CD14-positive monocyte (primary cell): Measurements from ENCODE around the gene CAST. TPM values are rescaled to one million over a fixed set of nuclear protein-coding genes. Genes with fewer than 3 reads are reported as not detected.
A peak's percentile ranks its signal among the peaks of the same experiment; 100 is the strongest.

Experiments used
- DNase-seq, 3 donors: peaks; one replicate each; pipeline ENCODE4 v3.0.0-alpha.2; 2011 to 2022
- H2AFZ ChIP-seq: 2 replicates; pipeline ENCODE4 v1.6.0; 2012; ENCODE audit warnings: mild to moderate bottlenecking, low read depth, low read length, inconsistent platforms; ENCODE audit not compliant: insufficient read depth, poor library complexity, severe bottlenecking
- H3K27ac ChIP-seq, 2 donors: 1 replicate in 1 of 2; 2 replicates in 1 of 2; pipeline ENCODE4 v1.5.1; 2012 to 2013; ENCODE audit warnings: low read length in 2 of 2, control low read depth in 1 of 2, inconsistent platforms in 1 of 2, low read depth in 1 of 2, mild to moderate bottlenecking in 1 of 2
- H3K27me3 ChIP-seq, 2 donors: one replicate each; pipeline versions ENCODE4 v1.6.0 to v1.6.1; 2011 to 2013; ENCODE audit warnings: low read length in 2 of 2; ENCODE audit not compliant: control insufficient read depth in 2 of 2, insufficient read depth in 2 of 2
- H3K36me3 ChIP-seq, 2 donors: replicated peaks in 1 of 2; 1 replicate in 1 of 2; 2 replicates in 1 of 2; pipeline versions ENCODE4 v1.5.1 to v1.6.1; 2012 to 2013; ENCODE audit warnings: low read length in 2 of 2, control low read depth in 1 of 2, inconsistent platforms in 1 of 2, mild to moderate bottlenecking in 1 of 2; ENCODE audit not compliant: insufficient read depth in 2 of 2, control insufficient read depth in 1 of 2
- H3K4me1 ChIP-seq, 2 donors: 1 replicate in 1 of 2; 2 replicates in 1 of 2; pipeline versions ENCODE4 v1.5.1 to v1.6.1; 2012 to 2013; ENCODE audit warnings: low read length in 2 of 2, control low read depth in 1 of 2, inconsistent platforms in 1 of 2, mild to moderate bottlenecking in 1 of 2, moderate library complexity in 1 of 2; ENCODE audit not compliant: insufficient read depth in 2 of 2, control insufficient read depth in 1 of 2
- H3K4me2 ChIP-seq: replicated peaks from 2 replicates; pipeline ENCODE3; 2012; ENCODE audit warnings: low read length, moderate library complexity, mild to moderate bottlenecking; ENCODE audit not compliant: poor library complexity, severe bottlenecking; ENCODE audit errors: extremely low read depth
- H3K4me3 ChIP-seq, 3 experiments: fragments of 200-600 bp in 1 of 3; sonication (generic) in 1 of 3; replicated peaks in 1 of 3; 1 replicate in 2 of 3; 2 replicates in 1 of 3; pipeline ENCODE4 v1.5.1; 2011 to 2013; ENCODE audit warnings: low read length in 3 of 3, mild to moderate bottlenecking in 3 of 3, control low read depth in 2 of 3, low read depth in 2 of 3, inconsistent platforms in 1 of 3, moderate library complexity in 1 of 3
- H3K79me2 ChIP-seq: 2 replicates; pipeline ENCODE4 v1.6.0; 2012; ENCODE audit warnings: mild to moderate bottlenecking, control low read depth, inconsistent platforms, low read length, moderate library complexity; ENCODE audit not compliant: insufficient read depth
- H3K9ac ChIP-seq: 2 replicates; pipeline ENCODE4 v1.6.0; 2017; ENCODE audit warnings: low read length, mild to moderate bottlenecking; ENCODE audit not compliant: insufficient read depth, poor library complexity, severe bottlenecking
- H3K9me3 ChIP-seq, 2 donors: replicated peaks in 1 of 2; 1 replicate in 1 of 2; 2 replicates in 1 of 2; pipeline versions ENCODE4 v1.5.1 to v1.6.1; 2012 to 2013; ENCODE audit warnings: low read length in 2 of 2, control low read depth in 1 of 2; ENCODE audit not compliant: control insufficient read depth in 1 of 2, insufficient read depth in 1 of 2
- H4K20me1 ChIP-seq: 2 replicates; pipeline ENCODE4 v1.6.0; 2012; ENCODE audit warnings: mild to moderate bottlenecking, low read length, control low read depth, moderate library complexity; ENCODE audit not compliant: insufficient read depth
- H3K27ac Mint-ChIP-seq, 7 donors: one replicate each; pipeline ENCODE4 v1.8.0; 2020; ENCODE audit warnings: mild to moderate bottlenecking in 7 of 7, mixed read lengths in 7 of 7, moderate library complexity in 6 of 7, inconsistent platforms in 2 of 7
- H3K27me3 Mint-ChIP-seq, 3 donors: one replicate each; pipeline ENCODE4 v1.8.0; 2021 to 2022; ENCODE audit warnings: low read depth in 3 of 3, mild to moderate bottlenecking in 3 of 3, mixed read lengths in 3 of 3, moderate library complexity in 3 of 3, inconsistent platforms in 1 of 3
- H3K36me3 Mint-ChIP-seq, 2 donors: one replicate each; pipeline ENCODE4 v1.8.0; 2020; ENCODE audit warnings: mixed read lengths in 2 of 2, inconsistent platforms in 1 of 2, mild to moderate bottlenecking in 1 of 2
- H3K4me1 Mint-ChIP-seq: one replicate; pipeline ENCODE4 v1.8.0; 2020; ENCODE audit warnings: mild to moderate bottlenecking, mixed read lengths
- H3K4me3 Mint-ChIP-seq, 2 donors: one replicate each; pipeline ENCODE4 v1.8.0; 2020; ENCODE audit warnings: mild to moderate bottlenecking in 2 of 2, mixed read lengths in 2 of 2, moderate library complexity in 1 of 2
- H3K9me3 Mint-ChIP-seq, 7 donors: one replicate each; pipeline ENCODE4 v1.8.0; 2020 to 2022; ENCODE audit warnings: mixed read lengths in 7 of 7, mild to moderate bottlenecking in 6 of 7, moderate library complexity in 6 of 7, inconsistent platforms in 2 of 7
- WGBS: methylation state at CpG from one replicate; pipeline ENCODE4 v1.1.5; 2013; ENCODE audit warnings: missing lambda C conversion rate; ENCODE audit not compliant: insufficient coverage; 5-methylcytosine and 5-hydroxymethylcytosine counted together
- intact Hi-C, 2 donors: fragments of 100-400 bp; cut with micrococcal nuclease; formaldehyde crosslinking; loops; one replicate each; pipeline versions ENCODE4 v1.15.0 to v1.15.1; 2023
- polyA plus RNA-seq, 3 donors: library from polyadenylated mRNA; depleted of rRNA in 1 of 3; unstranded in 2 of 3; stranded (reverse) in 1 of 3; fragments of 300-500 nt in 2 of 3; fragments of >200 nt in 1 of 3; fragmentation: Illumina TruSeq in 2 of 3; gene quantifications; 1 replicate in 2 of 3; 2 replicates in 1 of 3; pipeline ENCODE4 v1.2.3, GENCODE V29; 2012 to 2021
- TF ChIP-seq, protein P1 (sequence below): fragments of 200-600 bp; IDR thresholded peaks from one replicate; pipeline ENCODE4 v1.8.0; 2022; ENCODE audit warnings: antibody characterized with exemption, mild to moderate bottlenecking

The CAST gene
- polyA plus RNA-seq, 3 donors: 49.6 to 125 (median 76.8) TPM

DNA sequence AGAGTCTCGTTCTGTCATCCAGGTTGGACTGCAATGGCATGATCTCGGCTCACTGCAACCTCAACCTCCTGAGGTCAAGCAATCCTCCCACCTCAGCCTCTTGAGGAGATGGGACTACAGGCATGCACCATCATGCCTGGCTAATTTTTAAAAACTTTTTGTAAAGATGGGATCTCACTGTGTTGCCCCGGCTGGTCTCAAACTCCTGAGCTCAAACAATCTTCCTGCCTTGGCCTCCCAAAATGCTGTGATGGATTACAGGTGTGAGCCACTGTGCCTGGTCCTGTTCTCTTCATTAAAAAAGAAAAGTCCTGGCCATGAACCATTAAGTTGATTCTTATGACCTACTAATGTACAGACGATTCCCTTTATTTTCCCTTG, 90.8 kb downstream of the CAST start:
- H4K20me1 ChIP-seq: peaks cover 76% of the 10 kb centered on the region
- no peak overlapping the region for H2AFZ ChIP-seq
- WGBS: no CpG with 5 or more reads among the region's 4 CpGs
- no peak overlapping the region for H3K9ac ChIP-seq
- no peaks in the 10 kb centered on the region for H3K4me1 ChIP-seq
- no peak overlapping the region for H3K4me2 ChIP-seq
- H3K9me3 Mint-ChIP-seq: no peaks in the 10 kb centered on the region
- H3K27ac ChIP-seq: no peak overlapping the region
- no peak for DNase-seq
- no peak overlapping the region for H3K4me3 Mint-ChIP-seq
- H3K4me1 Mint-ChIP-seq: no peaks in the 10 kb centered on the region
- peaks cover 0 to 2% (median 1%) of the 10 kb centered on the region in 3 donors for H3K27me3 Mint-ChIP-seq
- TF ChIP-seq, protein P1, sequence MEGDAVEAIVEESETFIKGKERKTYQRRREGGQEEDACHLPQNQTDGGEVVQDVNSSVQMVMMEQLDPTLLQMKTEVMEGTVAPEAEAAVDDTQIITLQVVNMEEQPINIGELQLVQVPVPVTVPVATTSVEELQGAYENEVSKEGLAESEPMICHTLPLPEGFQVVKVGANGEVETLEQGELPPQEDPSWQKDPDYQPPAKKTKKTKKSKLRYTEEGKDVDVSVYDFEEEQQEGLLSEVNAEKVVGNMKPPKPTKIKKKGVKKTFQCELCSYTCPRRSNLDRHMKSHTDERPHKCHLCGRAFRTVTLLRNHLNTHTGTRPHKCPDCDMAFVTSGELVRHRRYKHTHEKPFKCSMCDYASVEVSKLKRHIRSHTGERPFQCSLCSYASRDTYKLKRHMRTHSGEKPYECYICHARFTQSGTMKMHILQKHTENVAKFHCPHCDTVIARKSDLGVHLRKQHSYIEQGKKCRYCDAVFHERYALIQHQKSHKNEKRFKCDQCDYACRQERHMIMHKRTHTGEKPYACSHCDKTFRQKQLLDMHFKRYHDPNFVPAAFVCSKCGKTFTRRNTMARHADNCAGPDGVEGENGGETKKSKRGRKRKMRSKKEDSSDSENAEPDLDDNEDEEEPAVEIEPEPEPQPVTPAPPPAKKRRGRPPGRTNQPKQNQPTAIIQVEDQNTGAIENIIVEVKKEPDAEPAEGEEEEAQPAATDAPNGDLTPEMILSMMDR: no peak
- peak overlapping the region in 1 of 7 donors; percentile 18 for H3K27ac Mint-ChIP-seq
- H3K36me3 ChIP-seq: peaks cover 92 to 100% of the 10 kb centered on the region in 2 donors
- intact Hi-C loops: no loop called here
- H3K4me3 ChIP-seq: no peak overlapping the region
- no peaks in the 10 kb centered on the region for H3K79me2 ChIP-seq
- H3K9me3 ChIP-seq: no peaks in the 10 kb centered on the region
- H3K36me3 Mint-ChIP-seq: peaks cover 86 to 92% of the 10 kb centered on the region in 2 donors
- H3K27me3 ChIP-seq: no peaks in the 10 kb centered on the region

DNA sequence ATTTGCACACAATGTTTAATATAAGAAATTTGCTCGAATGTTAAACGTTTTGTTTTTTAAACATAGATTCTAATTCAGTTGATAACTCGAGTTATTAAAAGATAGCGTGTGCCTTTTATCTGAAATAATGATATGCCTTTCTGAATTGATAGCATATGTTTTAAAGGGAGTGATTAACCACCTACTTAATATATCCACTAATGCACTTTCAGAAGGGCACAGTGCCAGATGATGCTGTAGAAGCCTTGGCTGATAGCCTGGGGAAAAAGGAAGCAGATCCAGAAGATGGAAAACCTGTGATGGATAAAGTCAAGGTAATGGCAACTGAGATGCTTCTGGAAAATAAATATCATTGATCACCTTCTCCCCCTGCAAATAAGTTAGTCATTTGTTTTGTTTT, 91.7 kb downstream of the CAST start:
- Mint-ChIP-seq H3K27me3 (peaks cover 0 to 2% (median 1%) of the 10 kb centered on the region in 3 donors), H3K4me1 (no peaks in the 10 kb centered on the region), H3K27ac (no peak overlapping the region), H3K36me3 (peaks cover 86 to 91% of the 10 kb centered on the region in 2 donors), H3K9me3 (no peaks in the 10 kb centered on the region), H3K4me3 (no peak overlapping the region)
- Histone ChIP-seq H3K4me3 (no peak overlapping the region), H2AFZ (no peak overlapping the region), H3K36me3 (peaks cover 92 to 100% of the 10 kb centered on the region in 2 donors), H3K27ac (no peak overlapping the region), H3K4me2 (no peak overlapping the region), H3K27me3 (no peaks in the 10 kb centered on the region), H4K20me1 (peaks cover 83% of the 10 kb centered on the region), H3K4me1 (no peaks in the 10 kb centered on the region), H3K9me3 (no peaks in the 10 kb centered on the region), H3K79me2 (no peaks in the 10 kb centered on the region), H3K9ac (no peak overlapping the region)
- no CpG with 5 or more reads among the region's 4 CpGs for WGBS
- no peak for DNase-seq
- intact Hi-C loops: no loop called here
- TF ChIP-seq, protein P1: no peak
